Left lung (tissue), 10 donors: ENCODE measurements around the gene PDC. TPM values are rescaled to one million over a fixed set of nuclear protein-coding genes. Genes with fewer than 3 reads are reported as not detected.
"Not testable (repeated sequence)": the region's sequence is repeated elsewhere in the genome, so short reads cannot be mapped to it uniquely, and the experiment has no call there.

Experiments used
- ATAC-seq: fragments of 200-7000 bp; cut with Tn5 transposase; one replicate; pipeline ENCODE4 v1.9.1; 2020; ENCODE audit warnings: moderate library complexity
- DNase-seq, 4 donors: peaks; one replicate each; pipeline ENCODE4 v3.0.0-alpha.2; 2013 to 2020
- H3K27ac ChIP-seq, 2 donors: fragments of 200-600 bp; sonication (generic) in 1 of 2; one replicate each; pipeline versions ENCODE4 v1.5.0 to v1.8.0; 2020 to 2021
- H3K27me3 ChIP-seq, 2 donors: fragments of 200-600 bp; sonication (generic) in 1 of 2; one replicate each; pipeline versions ENCODE4 v1.5.0 to v1.8.0; 2020 to 2021
- H3K36me3 ChIP-seq, 2 donors: fragments of 200-600 bp; sonication (generic) in 1 of 2; one replicate each; pipeline versions ENCODE4 v1.5.0 to v1.8.0; 2020 to 2021
- H3K4me1 ChIP-seq, 2 donors: fragments of 200-600 bp; one replicate each; pipeline ENCODE4 v1.8.0; 2021
- H3K4me3 ChIP-seq, 2 donors: fragments of 200-600 bp; sonication (generic) in 1 of 2; one replicate each; pipeline versions ENCODE4 v1.5.0 to v1.8.0; 2020 to 2021; ENCODE audit warnings: mild to moderate bottlenecking in 1 of 2
- H3K9me3 ChIP-seq, 2 donors: fragments of 200-600 bp; sonication (generic) in 1 of 2; one replicate each; pipeline versions ENCODE4 v1.5.0 to v1.8.0; 2020 to 2021
- intact Hi-C, 2 donors: fragments of 100-400 bp; cut with DNase I; formaldehyde crosslinking; loops; one replicate each; pipeline versions ENCODE4 v1.11.2 to v1.14.2; 2022
- polyA plus RNA-seq, 6 donors: library from polyadenylated mRNA; unstranded; fragments of 120-200 nt; gene quantifications; one replicate each; pipeline ENCODE4 v1.2.1, GENCODE V29; 2013; ENCODE audit not compliant: insufficient read length in 6 of 6
- total RNA-seq, 2 donors: library from RNA; stranded (reverse); fragmentation: NEBNext Ultra II Directional; extraction: Animal tissue kit (Norgen Biotek cat#: 25700); gene quantifications; one replicate each; pipeline ENCODE4 v1.2.1, GENCODE V29; 2021
- TF ChIP-seq, protein P1 (sequence below), 2 donors: fragments of 200-600 bp; sonication (generic) in 1 of 2; IDR thresholded peaks; one replicate each; pipeline versions ENCODE4 v1.5.0 to v1.8.0; 2021; ENCODE audit warnings: antibody characterized with exemption in 2 of 2
- donor health status: DM: no; HTN: yes; CAD: no.
- donor health status: DM: no; HTN: no; CAD: no.

PDC gene
- total and polyA plus RNA-seq, 8 donors, result 0.27 to 0.84 (median 0.56) TPM; not detected in 2

DNA sequence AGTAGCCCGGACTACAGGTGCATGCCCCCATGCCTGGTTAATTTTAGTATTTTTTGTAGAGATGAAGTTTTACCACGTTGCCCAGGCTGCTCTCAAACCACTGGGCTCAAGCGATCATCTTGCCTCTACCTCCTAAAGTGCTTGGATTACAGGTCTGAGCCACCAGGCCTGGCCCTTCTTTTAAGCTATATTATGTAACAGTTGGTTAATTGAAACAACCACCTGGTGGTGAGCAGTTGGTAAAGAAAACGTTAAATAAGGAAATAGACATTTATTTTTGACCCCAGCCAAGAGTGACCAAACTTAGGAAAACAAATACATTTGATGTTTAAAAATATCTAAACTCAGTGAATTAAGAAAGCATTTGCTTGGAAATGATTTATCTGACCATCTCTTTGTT is 12.1 kb upstream of the PDC start:
- H3K36me3 ChIP-seq, result no peaks in the 10 kb centered on the region
- no peak overlapping the region for H3K27ac ChIP-seq
- no peaks in the 10 kb centered on the region for H3K4me1 ChIP-seq
- H3K4me3 ChIP-seq, result no peak overlapping the region
- ATAC-seq (no peak), DNase-seq (no peak)
- no peaks in the 10 kb centered on the region for H3K27me3 ChIP-seq
- intact Hi-C loops, result no loop called here
- H3K9me3 ChIP-seq, result no peaks in the 10 kb centered on the region
- TF ChIP-seq, protein P1, sequence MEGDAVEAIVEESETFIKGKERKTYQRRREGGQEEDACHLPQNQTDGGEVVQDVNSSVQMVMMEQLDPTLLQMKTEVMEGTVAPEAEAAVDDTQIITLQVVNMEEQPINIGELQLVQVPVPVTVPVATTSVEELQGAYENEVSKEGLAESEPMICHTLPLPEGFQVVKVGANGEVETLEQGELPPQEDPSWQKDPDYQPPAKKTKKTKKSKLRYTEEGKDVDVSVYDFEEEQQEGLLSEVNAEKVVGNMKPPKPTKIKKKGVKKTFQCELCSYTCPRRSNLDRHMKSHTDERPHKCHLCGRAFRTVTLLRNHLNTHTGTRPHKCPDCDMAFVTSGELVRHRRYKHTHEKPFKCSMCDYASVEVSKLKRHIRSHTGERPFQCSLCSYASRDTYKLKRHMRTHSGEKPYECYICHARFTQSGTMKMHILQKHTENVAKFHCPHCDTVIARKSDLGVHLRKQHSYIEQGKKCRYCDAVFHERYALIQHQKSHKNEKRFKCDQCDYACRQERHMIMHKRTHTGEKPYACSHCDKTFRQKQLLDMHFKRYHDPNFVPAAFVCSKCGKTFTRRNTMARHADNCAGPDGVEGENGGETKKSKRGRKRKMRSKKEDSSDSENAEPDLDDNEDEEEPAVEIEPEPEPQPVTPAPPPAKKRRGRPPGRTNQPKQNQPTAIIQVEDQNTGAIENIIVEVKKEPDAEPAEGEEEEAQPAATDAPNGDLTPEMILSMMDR (IDR thresholded peaks at IDR 0.05), result no peak

DNA sequence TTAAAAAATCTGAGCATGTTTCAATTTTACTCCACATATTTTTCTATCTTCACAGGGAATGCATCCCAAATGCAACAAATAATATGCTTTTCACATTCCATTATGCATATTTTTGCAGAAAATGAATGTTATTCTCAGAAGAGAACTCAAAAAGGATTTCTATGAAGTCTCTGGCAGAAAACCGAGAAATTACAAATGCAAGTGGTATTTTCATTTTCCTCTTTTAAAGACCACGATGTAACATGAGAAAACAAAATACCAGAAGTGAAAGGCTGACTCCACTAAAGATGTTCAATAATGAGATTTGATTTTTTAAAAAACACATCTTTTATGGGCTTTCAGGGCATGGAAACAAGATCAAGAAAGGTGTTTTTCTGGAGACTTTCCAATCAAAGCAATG is 5.0 kb upstream of the PDC start:
- Histone ChIP-seq H3K9me3 (no peaks in the 10 kb centered on the region), H3K4me1 (no peaks in the 10 kb centered on the region), H3K27ac (no peak overlapping the region), H3K36me3 (no peaks in the 10 kb centered on the region), H3K27me3 (no peaks in the 10 kb centered on the region), H3K4me3 (no peak overlapping the region)
- DNase-seq (no peak), ATAC-seq (no peak)
- intact Hi-C loops, result no loop called here
- TF ChIP-seq, protein P1 (IDR thresholded peaks at IDR 0.05), result no peak

DNA sequence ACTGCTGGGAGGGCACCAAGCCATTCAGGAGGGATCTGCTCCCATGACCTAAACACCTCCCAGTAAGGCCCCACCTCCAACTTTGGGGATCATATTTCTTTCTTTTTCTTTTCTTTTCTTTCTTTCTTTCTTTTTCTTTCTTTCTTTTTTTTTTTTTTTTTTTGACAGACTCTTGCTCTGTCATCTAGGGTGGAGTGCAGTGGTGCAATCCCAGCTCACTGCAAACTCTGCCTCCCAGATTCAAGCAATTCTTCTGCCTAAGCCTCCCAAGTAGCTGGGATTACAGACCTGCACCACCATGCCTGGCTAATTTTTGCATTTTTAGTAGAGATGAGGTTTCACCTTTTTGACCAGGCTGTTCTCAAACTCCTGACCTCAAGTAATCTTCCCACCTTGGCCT is 4.6 kb upstream of the PDC start:
- H3K27ac ChIP-seq, ATAC-seq, intact Hi-C loops: not testable (repeated sequence)

DNA sequence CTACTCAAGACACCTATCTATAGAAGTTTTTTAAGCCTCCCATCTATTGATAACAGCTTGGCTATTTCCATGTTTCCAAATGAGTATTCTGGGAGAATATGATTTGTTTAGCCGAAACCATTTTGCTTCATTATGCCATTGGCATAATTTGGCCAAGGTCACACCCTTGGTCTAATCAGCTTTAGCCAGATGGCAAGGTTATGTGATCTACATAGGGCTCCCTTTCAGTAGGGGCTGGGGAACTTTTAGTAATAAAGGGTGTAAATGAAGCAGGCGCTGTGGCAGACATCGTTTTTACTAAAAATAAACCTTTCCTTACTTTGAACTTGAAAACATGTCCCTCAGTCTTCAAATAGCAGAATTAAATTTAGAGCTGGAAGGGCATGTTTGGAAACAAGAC is 3.0 kb upstream of the PDC start:
- Histone ChIP-seq H3K27me3 (no peaks in the 10 kb centered on the region), H3K4me1 (no peaks in the 10 kb centered on the region), H3K4me3 (no peak overlapping the region), H3K36me3 (no peaks in the 10 kb centered on the region), H3K9me3 (no peaks in the 10 kb centered on the region), H3K27ac (no peak overlapping the region)
- TF ChIP-seq, protein P1 (IDR thresholded peaks at IDR 0.05), result no peak
- DNase-seq, result no peak
- intact Hi-C loops, result no loop called here
- ATAC-seq, result no peak

More for the DNA sequence above, 4.6 kb upstream of the PDC start:
- H3K9me3 ChIP-seq, DNase-seq, H3K27me3 ChIP-seq, H3K36me3 ChIP-seq, H3K4me1 ChIP-seq, H3K4me3 ChIP-seq: not testable (repeated sequence)

DNA sequence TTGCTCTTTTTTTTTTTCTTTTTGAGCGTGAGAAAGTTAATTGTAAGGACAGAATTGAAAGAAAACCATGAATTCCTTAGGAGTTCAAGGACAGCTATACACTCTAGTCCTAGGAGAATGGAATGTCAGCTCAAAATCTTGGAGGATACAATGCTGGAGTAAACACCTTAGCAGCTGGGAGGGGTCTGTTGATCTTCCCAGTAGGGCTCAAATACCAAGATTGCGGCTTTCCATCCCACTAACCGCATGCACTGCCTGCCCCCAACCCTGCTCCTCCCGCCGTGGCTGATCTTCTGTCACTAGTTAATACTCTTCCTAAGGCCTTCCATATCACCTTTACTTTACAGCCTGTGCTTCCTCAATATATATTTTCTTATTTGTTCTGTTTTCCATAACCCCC is 2.6 kb upstream of the PDC start:
- intact Hi-C loops, result no loop called here
- H3K4me1 ChIP-seq, result no peaks in the 10 kb centered on the region
- no peak for DNase-seq
- no peaks in the 10 kb centered on the region for H3K27me3 ChIP-seq
- no peak overlapping the region for H3K27ac ChIP-seq
- ATAC-seq, result no peak
- TF ChIP-seq, protein P1 (IDR thresholded peaks at IDR 0.05), result no peak
- no peak overlapping the region for H3K4me3 ChIP-seq
- no peaks in the 10 kb centered on the region for H3K36me3 ChIP-seq
- no peaks in the 10 kb centered on the region for H3K9me3 ChIP-seq

DNA sequence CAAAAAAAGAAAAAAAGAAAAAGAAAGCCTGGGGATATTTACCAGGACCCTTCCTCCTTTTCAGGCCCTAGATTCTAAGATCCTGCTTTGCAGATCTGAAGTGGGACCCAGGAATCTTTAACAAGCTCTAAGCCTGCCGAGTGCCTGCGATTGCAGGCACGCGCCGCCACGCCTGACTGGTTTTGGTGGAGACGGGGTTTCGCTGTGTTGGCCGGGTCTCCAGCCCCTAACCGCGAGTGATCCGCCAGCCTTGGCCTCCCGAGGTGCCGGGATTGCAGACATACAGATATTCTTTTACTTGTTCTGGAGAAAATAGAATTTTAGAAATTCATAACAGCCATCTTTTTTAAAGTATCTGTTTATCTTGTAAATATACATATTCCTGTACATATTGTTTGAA is 1.8 kb downstream of the PDC start:
- DNase-seq, H3K27me3 ChIP-seq, H3K4me1 ChIP-seq, ATAC-seq, H3K9me3 ChIP-seq, H3K4me3 ChIP-seq, H3K36me3 ChIP-seq, intact Hi-C loops, H3K27ac ChIP-seq: not testable (repeated sequence)
